Measurements from ENCODE around the gene SRY. TPM values are rescaled to one million over a fixed set of nuclear protein-coding genes. Genes with fewer than 3 reads are reported as not detected.

The SRY gene
- total RNA-seq, 3 donors from 2014 or later (not counting 1 experiment from before 2014, with no cell fraction given): not detected

Other genes starting within 250 kb of the SRY start
- 100 to 1,000 TPM in 2 of 3 donors, not detected in 1; 231 to 240 TPM for gene RPS4Y1, start 53.9 kb upstream of the SRY start, total RNA-seq
- gene ZFY, start 147.7 kb upstream of the SRY start, total RNA-seq: 10 to 100 TPM in 2 of 3 donors, not detected in 1; 29.7 to 31.4 TPM